GM23248 (cell line): Measurements from ENCODE around the gene MYH9.

Experiments
- EZH2 ChIP-seq: fragments of 200-600 bp; sonication (generic); IDR thresholded peaks from 2 replicates; pipeline ENCODE4 v1.6.1; 2018; ENCODE audit warnings: antibody characterized with exemption, mild to moderate bottlenecking; ENCODE audit not compliant: insufficient read depth, poor library complexity, severe bottlenecking
- EZH2phosphoT487 ChIP-seq: fragments of 200-600 bp; sonication (generic); IDR thresholded peaks from 2 replicates; pipeline ENCODE4 v1.6.1; 2018; ENCODE audit warnings: antibody characterized with exemption, moderate library complexity, mild to moderate bottlenecking, low read depth; ENCODE audit not compliant: insufficient read depth

DNA sequence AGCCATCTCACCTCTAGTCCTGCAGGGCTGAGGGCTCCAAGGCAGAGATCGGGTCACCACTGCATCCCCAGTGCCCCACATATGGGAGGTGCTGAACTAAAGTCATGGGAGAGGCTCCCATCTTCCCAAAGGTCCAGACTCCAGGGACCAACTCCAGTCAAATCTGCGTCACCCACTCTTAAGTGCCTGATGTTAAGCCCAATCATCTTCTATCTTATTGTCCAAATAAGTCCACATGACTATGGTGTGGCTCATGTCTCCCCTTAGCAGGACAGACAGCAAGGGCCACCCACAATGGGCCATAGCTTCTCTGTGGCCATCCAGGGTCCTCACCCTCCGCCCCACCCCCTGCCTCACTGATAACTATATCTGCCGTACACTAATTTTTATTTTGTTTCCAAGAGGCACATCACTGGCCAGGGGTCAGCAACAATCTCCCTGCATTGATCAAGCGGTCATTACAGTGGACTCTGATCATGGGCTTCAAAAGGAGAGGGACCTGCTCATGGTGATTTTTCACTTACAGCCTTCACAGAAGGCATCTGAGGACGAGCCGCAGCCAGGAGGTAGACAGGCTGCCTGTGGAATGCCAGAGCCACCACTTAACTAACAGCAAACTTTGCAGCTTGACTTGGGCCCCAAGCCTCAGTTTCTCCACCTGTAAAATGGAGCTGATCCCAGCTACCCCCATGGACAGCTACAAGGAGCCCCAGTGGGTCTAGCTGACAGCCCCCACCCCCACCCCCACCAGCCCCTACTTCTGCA lies 23.3 kb downstream of the MYH9 start:
- TF ChIP-seq EZH2 (no peak), EZH2phosphoT487 (no peak)
